Upper lobe of left lung (tissue), 6 donors: Measurements from ENCODE around the gene CDH6. TPM values are rescaled to one million over a fixed set of nuclear protein-coding genes. Genes with fewer than 3 reads are reported as not detected.

Experiments
- ATAC-seq, 2 donors: fragments of 200-7000 bp; cut with Tn5 transposase; one replicate each; pipeline ENCODE4 v1.9.1; 2022; ENCODE audit warnings: mild to moderate bottlenecking in 2 of 2, moderate library complexity in 2 of 2; ENCODE audit not compliant: low FRiP score in 2 of 2
- DNase-seq, 2 donors: peaks; one replicate each; pipeline ENCODE4 v3.0.0-alpha.2; 2019 to 2020
- H3K27ac ChIP-seq, 4 donors: fragments of 200-600 bp; sonication (generic); one replicate each; pipeline ENCODE4 v1.5.1; 2016 to 2019
- H3K27me3 ChIP-seq, 4 donors: fragments of 200-600 bp; sonication (generic); one replicate each; pipeline ENCODE4 v1.5.1; 2017 to 2019
- H3K36me3 ChIP-seq, 4 donors: fragments of 200-600 bp; sonication (generic); one replicate each; pipeline ENCODE4 v1.5.1; 2016 to 2019
- H3K4me1 ChIP-seq, 4 donors: fragments of 200-600 bp; sonication (generic); one replicate each; pipeline ENCODE4 v1.5.1; 2018 to 2019
- H3K4me3 ChIP-seq, 4 donors: fragments of 200-600 bp; sonication (generic); one replicate each; pipeline ENCODE4 v1.5.1; 2017 to 2019; ENCODE audit warnings: mild to moderate bottlenecking in 2 of 4, moderate library complexity in 1 of 4
- H3K9me3 ChIP-seq, 4 donors: fragments of 200-600 bp; sonication (generic); one replicate each; pipeline ENCODE4 v1.5.1; 2018 to 2019
- EP300 ChIP-seq, 4 donors: sonication (generic); formaldehyde crosslinking; IDR thresholded peaks; one replicate each; pipeline ENCODE4 v1.5.1; 2017; ENCODE audit warnings: antibody characterized with exemption in 4 of 4, control low read depth in 2 of 4
- POLR2A ChIP-seq, 4 donors: fragments of 450-650 bp; IDR thresholded peaks; one replicate each; pipeline ENCODE4 v1.5.1; 2016 to 2017; ENCODE audit warnings: antibody characterized with exemption in 4 of 4, mild to moderate bottlenecking in 2 of 4
- POLR2AphosphoS5 ChIP-seq, 2 donors: sonication (generic); formaldehyde crosslinking; IDR thresholded peaks; one replicate each; pipeline ENCODE4 v1.5.1; 2017; ENCODE audit warnings: antibody characterized with exemption in 2 of 2
- WGBS, 2 donors: methylation state at CpG; one replicate each; pipeline ENCODE4 v1.1.5; 2017 to 2018; 5-methylcytosine and 5-hydroxymethylcytosine counted together
- total RNA-seq, 6 donors: library from RNA; depleted of rRNA in 4 of 6; stranded (reverse); fragments of >200 nt in 4 of 6; gene quantifications; one replicate each; pipeline versions ENCODE4 v1.1.0 to v1.2.1, GENCODE V29; 2016 to 2021
- TF ChIP-seq, protein P1 (sequence below), 6 experiments: fragments of 450-650 bp in 4 of 6; fragments of 200-600 bp in 2 of 6; sonication (generic) in 2 of 6; IDR thresholded peaks; one replicate each; pipeline ENCODE4 v1.5.1; 2016 to 2019; ENCODE audit warnings: antibody characterized with exemption in 6 of 6
- donor health status: DM: no; HTN: no; CAD: no; lungs with moderate emphysema.
- donor health status: DM: no; HTN: yes; CAD: no; lungs with severe emphysema.

CDH6 gene
- total RNA-seq, 6 donors from 2014 or later, result 1.8 to 3.6 (median 2.6) TPM

DNA sequence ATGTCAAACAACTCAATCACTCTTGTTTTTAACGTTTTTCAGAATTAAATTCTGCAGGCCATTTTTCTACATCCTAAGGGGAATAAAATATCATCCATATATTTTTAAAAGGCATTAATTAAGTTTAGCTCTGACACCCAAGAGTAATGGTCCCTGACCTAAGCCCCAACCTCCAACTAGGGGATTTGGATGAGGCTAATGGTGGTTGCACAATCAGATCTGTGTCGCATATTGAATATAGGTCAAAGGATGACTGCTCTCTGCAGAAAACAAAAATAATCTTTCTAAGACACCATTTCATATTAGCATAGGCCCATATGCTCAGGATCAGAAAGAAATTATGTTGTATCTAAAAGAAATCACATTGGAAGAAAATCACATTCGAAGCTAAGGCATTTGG lies 20.7 kb downstream of the CDH6 start:
- no peaks in the 10 kb centered on the region for H3K9me3 ChIP-seq
- H3K27me3 ChIP-seq, result no peaks in the 10 kb centered on the region
- H3K4me3 ChIP-seq, result no peak overlapping the region
- 49 to 50% methylated on average over 3 of the region's 3 CpGs for WGBS, 2 donors
- H3K36me3 ChIP-seq, result no peaks in the 10 kb centered on the region
- DNase-seq (no peak), ATAC-seq (no peak)
- TF ChIP-seq EP300 (IDR thresholded peaks at IDR 0.05) (no peak), POLR2A (IDR thresholded peaks at IDR 0.05) (no peak), POLR2AphosphoS5 (IDR thresholded peaks at IDR 0.05) (no peak)
- TF ChIP-seq, protein P1, sequence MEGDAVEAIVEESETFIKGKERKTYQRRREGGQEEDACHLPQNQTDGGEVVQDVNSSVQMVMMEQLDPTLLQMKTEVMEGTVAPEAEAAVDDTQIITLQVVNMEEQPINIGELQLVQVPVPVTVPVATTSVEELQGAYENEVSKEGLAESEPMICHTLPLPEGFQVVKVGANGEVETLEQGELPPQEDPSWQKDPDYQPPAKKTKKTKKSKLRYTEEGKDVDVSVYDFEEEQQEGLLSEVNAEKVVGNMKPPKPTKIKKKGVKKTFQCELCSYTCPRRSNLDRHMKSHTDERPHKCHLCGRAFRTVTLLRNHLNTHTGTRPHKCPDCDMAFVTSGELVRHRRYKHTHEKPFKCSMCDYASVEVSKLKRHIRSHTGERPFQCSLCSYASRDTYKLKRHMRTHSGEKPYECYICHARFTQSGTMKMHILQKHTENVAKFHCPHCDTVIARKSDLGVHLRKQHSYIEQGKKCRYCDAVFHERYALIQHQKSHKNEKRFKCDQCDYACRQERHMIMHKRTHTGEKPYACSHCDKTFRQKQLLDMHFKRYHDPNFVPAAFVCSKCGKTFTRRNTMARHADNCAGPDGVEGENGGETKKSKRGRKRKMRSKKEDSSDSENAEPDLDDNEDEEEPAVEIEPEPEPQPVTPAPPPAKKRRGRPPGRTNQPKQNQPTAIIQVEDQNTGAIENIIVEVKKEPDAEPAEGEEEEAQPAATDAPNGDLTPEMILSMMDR (IDR thresholded peaks at IDR 0.05), result no peak
- no peaks in the 10 kb centered on the region for H3K4me1 ChIP-seq
- no peak overlapping the region for H3K27ac ChIP-seq

DNA sequence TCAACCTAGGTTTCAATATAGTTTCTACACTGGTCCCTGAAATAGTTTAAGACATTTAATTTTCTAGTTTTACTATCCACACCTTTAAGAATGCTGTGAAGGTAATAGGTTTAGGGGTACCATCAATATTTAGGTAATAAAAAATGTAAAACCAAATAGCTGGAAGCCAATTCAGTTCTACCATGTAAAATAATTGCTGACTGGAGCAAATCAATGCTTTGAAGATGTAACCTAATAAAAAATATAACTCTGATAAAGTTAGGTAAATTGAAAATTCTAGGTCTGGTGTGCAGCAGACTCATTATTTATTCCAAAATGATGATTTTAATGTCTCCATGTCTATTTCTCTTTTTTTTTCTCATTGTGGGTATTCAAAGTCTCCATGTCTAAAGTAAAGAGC lies 21.8 kb downstream of the CDH6 start:
- DNase-seq, result no peak

DNA sequence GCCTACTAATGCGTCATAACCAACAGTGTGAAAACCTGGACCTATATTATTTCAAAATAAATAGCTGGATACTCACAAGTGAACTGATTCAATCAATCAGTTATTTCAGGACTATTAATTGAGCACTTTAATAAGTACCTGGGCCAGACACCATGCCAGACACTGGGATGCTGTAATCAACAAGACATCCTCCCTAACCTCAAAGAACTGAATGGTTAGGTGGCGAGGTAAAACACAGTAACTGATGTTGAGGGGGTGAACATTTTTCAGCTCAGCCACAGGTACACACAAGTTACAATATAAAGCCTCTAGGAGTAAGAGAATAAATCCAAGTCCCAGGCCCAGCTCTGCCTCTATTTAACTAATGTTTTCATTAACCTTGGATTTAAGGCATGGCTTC lies 24.0 kb downstream of the CDH6 start:
- no peaks in the 10 kb centered on the region for H3K4me1 ChIP-seq
- H3K27ac ChIP-seq, result no peak overlapping the region
- no peaks in the 10 kb centered on the region for H3K27me3 ChIP-seq
- 93 to 95% methylated on average over 2 of the region's 2 CpGs for WGBS, 2 donors
- H3K4me3 ChIP-seq, result no peak overlapping the region
- DNase-seq (no peak), ATAC-seq (no peak)
- H3K36me3 ChIP-seq, result no peaks in the 10 kb centered on the region
- H3K9me3 ChIP-seq, result no peaks in the 10 kb centered on the region
- TF ChIP-seq, protein P1 (IDR thresholded peaks at IDR 0.05), result no peak
- TF ChIP-seq POLR2A (IDR thresholded peaks at IDR 0.05), result no peak
- TF ChIP-seq POLR2AphosphoS5 (IDR thresholded peaks at IDR 0.05), result no peak
- TF ChIP-seq EP300 (IDR thresholded peaks at IDR 0.05), result no peak

More for the DNA sequence above, 21.8 kb downstream of the CDH6 start:
- Histone ChIP-seq H3K4me1 (no peaks in the 10 kb centered on the region), H3K4me3 (no peak overlapping the region), H3K27me3 (no peaks in the 10 kb centered on the region), H3K9me3 (no peaks in the 10 kb centered on the region), H3K36me3 (no peaks in the 10 kb centered on the region), H3K27ac (no peak overlapping the region)
- TF ChIP-seq POLR2A (IDR thresholded peaks at IDR 0.05) (no peak), POLR2AphosphoS5 (IDR thresholded peaks at IDR 0.05) (no peak), EP300 (IDR thresholded peaks at IDR 0.05) (no peak)
- TF ChIP-seq, protein P1 (IDR thresholded peaks at IDR 0.05), result no peak
- no peak for ATAC-seq

DNA sequence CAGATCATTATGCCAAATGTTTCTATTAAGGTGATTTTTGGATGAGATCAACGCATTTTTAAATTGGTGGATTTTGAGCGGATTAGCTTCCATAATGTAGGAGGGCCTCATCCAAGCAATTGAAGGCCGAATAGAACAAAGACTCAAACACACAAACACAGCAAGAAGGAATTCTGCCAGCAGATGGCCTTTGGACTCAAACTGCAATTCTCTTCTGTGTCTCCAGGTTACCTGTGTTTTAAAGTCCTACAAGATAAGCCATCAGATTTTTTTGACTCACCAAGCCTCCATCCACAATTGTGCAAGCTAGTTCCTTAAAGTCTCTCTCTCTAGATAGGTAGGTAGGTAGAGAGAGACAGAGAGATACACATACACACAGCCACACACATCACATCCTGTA lies 25.5 kb downstream of the CDH6 start:
- TF ChIP-seq EP300 (IDR thresholded peaks at IDR 0.05), result no peak
- no peak for TF ChIP-seq POLR2AphosphoS5 (IDR thresholded peaks at IDR 0.05)
- no peak for ATAC-seq
- 89 to 94% methylated on average over 3 of the region's 3 CpGs for WGBS, 2 donors
- Histone ChIP-seq H3K36me3 (no peaks in the 10 kb centered on the region), H3K9me3 (no peaks in the 10 kb centered on the region), H3K4me1 (no peaks in the 10 kb centered on the region), H3K27ac (no peak overlapping the region), H3K4me3 (no peak overlapping the region), H3K27me3 (no peaks in the 10 kb centered on the region)
- no peak for DNase-seq

DNA sequence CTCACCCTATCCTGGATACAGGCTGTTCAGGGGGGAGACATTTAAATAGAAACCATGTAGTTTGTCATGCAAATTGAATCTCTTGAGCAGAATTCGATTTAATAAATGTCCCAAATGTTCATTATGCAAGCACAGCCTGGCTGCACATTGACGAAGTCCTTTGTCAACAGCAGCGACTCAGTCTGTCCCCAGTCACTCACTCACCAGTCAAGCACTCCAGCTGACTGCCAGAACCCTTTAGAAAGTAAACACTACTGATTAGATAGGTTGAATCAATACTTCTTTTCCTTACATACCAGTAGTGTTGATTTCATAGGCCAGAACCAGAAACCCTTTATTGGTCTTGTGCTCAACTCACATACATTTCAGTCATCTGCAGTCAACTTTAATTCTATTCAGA lies 27.5 kb downstream of the CDH6 start:
- Histone ChIP-seq H3K27ac (no peak overlapping the region), H3K9me3 (no peaks in the 10 kb centered on the region), H3K36me3 (no peaks in the 10 kb centered on the region), H3K4me3 (no peak overlapping the region), H3K27me3 (no peaks in the 10 kb centered on the region), H3K4me1 (no peaks in the 10 kb centered on the region)
- DNase-seq (no peak), ATAC-seq (no peak)
- 31 to 37% methylated on average over 3 of the region's 3 CpGs for WGBS, 2 donors
- TF ChIP-seq POLR2AphosphoS5 (IDR thresholded peaks at IDR 0.05) (no peak), POLR2A (IDR thresholded peaks at IDR 0.05) (no peak), EP300 (IDR thresholded peaks at IDR 0.05) (no peak)

DNA sequence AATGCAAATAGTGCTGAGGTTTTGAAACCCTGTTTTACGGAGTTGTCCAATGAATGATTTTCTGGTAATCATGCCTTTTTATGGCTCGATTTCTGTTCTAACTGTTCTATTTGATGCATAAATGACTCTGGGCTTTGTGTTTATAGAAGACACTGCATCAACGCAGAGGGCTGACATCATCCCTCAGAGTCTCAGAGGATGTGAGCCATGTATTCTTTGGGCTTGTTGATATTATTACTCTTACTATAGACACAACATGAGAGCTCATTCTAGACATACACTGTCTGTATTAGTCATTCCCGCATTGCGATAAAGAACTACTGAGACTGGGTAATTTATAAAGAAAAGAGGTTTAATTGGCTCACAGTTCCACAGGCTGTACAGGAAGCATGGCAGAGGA lies 31.6 kb downstream of the CDH6 start:
- WGBS, 2 donors, result 76 to 89% methylated on average over 5 of the region's 5 CpGs
- ATAC-seq (no peak), DNase-seq (no peak)
- Histone ChIP-seq H3K9me3 (no peaks in the 10 kb centered on the region), H3K4me3 (no peak overlapping the region), H3K36me3 (no peaks in the 10 kb centered on the region), H3K27me3 (no peaks in the 10 kb centered on the region), H3K4me1 (no peaks in the 10 kb centered on the region), H3K27ac (no peak overlapping the region)
- TF ChIP-seq, protein P1 (IDR thresholded peaks at IDR 0.05), result no peak
- TF ChIP-seq POLR2A (IDR thresholded peaks at IDR 0.05), result no peak
- TF ChIP-seq EP300 (IDR thresholded peaks at IDR 0.05), result no peak
- no peak for TF ChIP-seq POLR2AphosphoS5 (IDR thresholded peaks at IDR 0.05)
